Right lobe of liver (tissue), 6 donors: ENCODE measurements around the gene GALNT15. TPM values are rescaled to one million over a fixed set of nuclear protein-coding genes. Genes with fewer than 3 reads are reported as not detected.
A peak's percentile ranks its signal among the peaks of the same experiment; 100 is the strongest.

Experiments used
- ATAC-seq, 4 donors: fragments of 200-7000 bp; cut with Tn5 transposase; one replicate each; pipeline ENCODE4 v1.9.1; 2020; ENCODE audit warnings: mild to moderate bottlenecking in 4 of 4, moderate library complexity in 4 of 4
- DNase-seq, 3 donors: peaks; one replicate each; pipeline ENCODE4 v3.0.0-alpha.2; 2020
- H3K27ac ChIP-seq, 3 donors: fragments of 200-600 bp; one replicate each; pipeline ENCODE4 v1.8.0; 2022
- H3K27me3 ChIP-seq, 2 donors: fragments of 200-600 bp; one replicate each; pipeline ENCODE4 v1.8.0; 2022
- H3K36me3 ChIP-seq, 4 donors: fragments of 200-600 bp; sonication (generic) in 1 of 4; one replicate each; pipeline versions ENCODE4 v1.5.1 to v1.8.0; 2017 to 2022; ENCODE audit warnings: control low read depth in 1 of 4
- H3K4me1 ChIP-seq, 4 donors: fragments of 200-600 bp; sonication (generic) in 1 of 4; one replicate each; pipeline versions ENCODE4 v1.5.1 to v1.8.0; 2017 to 2022; ENCODE audit warnings: control low read depth in 1 of 4
- H3K4me3 ChIP-seq, 3 donors: fragments of 200-600 bp; one replicate each; pipeline ENCODE4 v1.8.0; 2022
- H3K9me3 ChIP-seq, 4 donors: fragments of 200-600 bp; sonication (generic) in 1 of 4; one replicate each; pipeline versions ENCODE4 v1.5.1 to v1.8.0; 2017 to 2022; ENCODE audit warnings: control low read depth in 1 of 4
- POLR2A ChIP-seq: fragments of 450-650 bp; IDR thresholded peaks from one replicate; pipeline ENCODE4 v1.6.1; 2017; ENCODE audit warnings: antibody characterized with exemption, mild to moderate bottlenecking
- WGBS: methylation state at CpG from one replicate; pipeline ENCODE4 v1.1.6; 2018; ENCODE audit warnings: low coverage, low lambda C conversion rate; ENCODE audit not compliant: insufficient coverage; ENCODE audit errors: missing lambda C conversion rate; 5-methylcytosine and 5-hydroxymethylcytosine counted together
- intact Hi-C, 2 donors: fragments of 100-400 bp; cut with DNase I; formaldehyde crosslinking; loops; one replicate each; pipeline versions ENCODE4 v1.11.2 to v1.14.1; 2022
- total RNA-seq, 6 experiments: library from RNA; depleted of rRNA in 2 of 6; stranded (reverse); fragments of >200 nt in 2 of 6; fragmentation: NEBNext Ultra II Directional in 3 of 6; extraction: Animal tissue kit (Norgen Biotek cat#: 25700) in 3 of 6; gene quantifications; one replicate each; pipeline versions ENCODE4 v1.1.0 to v1.2.4, GENCODE V29; 2016 to 2023
- TF ChIP-seq, protein P1 (sequence below), 4 donors: fragments of 200-600 bp in 3 of 4; fragments of 450-650 bp in 1 of 4; IDR thresholded peaks; one replicate each; pipeline versions ENCODE4 v1.5.1 to v1.8.0; 2016 to 2022; ENCODE audit warnings: antibody characterized with exemption in 4 of 4, mild to moderate bottlenecking in 2 of 4
- donor health status: DM: no; HTN: yes; CAD: no.
- donor health status: DM: no; HTN: no; CAD: no.
- donor health status: DM: no; HTN: no; CAD: no.
- donor health status: DM: no; HTN: yes; CAD: no.
- donor health status: DM: no; HTN: yes; CAD: no.

Gene GALNT15
- total RNA-seq, 6 experiments from 2014 or later = 2.0 to 9.2 (median 4.0) TPM

DNA sequence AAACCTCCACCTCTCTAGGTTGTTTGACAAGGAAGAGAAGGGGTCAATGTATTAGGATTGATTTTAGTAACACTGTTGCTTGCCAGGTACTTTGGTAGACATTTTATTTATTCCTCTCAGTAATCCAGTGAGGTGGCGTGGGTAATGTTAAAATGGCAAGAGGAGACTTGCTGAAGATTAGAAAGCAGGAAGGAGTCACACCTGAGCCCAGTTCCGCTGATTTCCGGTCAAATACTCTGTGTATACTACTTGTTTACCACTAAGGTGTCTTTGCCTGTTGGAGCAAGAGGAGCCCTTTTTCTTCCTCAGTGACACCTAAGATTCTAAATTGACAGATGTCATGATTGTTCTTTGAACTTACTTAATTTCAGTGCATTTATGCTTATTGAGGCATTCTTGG lies 92.2 kb downstream of the GALNT15 start:
- DNase-seq = no peak
- WGBS = 34% methylated on average over 3 of the region's 3 CpGs
- intact Hi-C loops = no loop called here
- no peak for ATAC-seq
- TF ChIP-seq, protein P1, sequence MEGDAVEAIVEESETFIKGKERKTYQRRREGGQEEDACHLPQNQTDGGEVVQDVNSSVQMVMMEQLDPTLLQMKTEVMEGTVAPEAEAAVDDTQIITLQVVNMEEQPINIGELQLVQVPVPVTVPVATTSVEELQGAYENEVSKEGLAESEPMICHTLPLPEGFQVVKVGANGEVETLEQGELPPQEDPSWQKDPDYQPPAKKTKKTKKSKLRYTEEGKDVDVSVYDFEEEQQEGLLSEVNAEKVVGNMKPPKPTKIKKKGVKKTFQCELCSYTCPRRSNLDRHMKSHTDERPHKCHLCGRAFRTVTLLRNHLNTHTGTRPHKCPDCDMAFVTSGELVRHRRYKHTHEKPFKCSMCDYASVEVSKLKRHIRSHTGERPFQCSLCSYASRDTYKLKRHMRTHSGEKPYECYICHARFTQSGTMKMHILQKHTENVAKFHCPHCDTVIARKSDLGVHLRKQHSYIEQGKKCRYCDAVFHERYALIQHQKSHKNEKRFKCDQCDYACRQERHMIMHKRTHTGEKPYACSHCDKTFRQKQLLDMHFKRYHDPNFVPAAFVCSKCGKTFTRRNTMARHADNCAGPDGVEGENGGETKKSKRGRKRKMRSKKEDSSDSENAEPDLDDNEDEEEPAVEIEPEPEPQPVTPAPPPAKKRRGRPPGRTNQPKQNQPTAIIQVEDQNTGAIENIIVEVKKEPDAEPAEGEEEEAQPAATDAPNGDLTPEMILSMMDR (IDR thresholded peaks at IDR 0.05) = no peak
- no peak for TF ChIP-seq POLR2A
- Histone ChIP-seq H3K27ac (peak overlapping the region in 2 of 3 donors; percentile 93 to 96), H3K36me3 (peaks cover 0 to 18% (median 7%) of the 10 kb centered on the region in 4 donors), H3K27me3 (no peaks in the 10 kb centered on the region), H3K4me1 (peaks cover 0 to 39% (median 5%) of the 10 kb centered on the region in 4 donors), H3K4me3 (peak overlapping the region in 2 of 3 donors; percentile 70 to 91), H3K9me3 (no peaks in the 10 kb centered on the region)

DNA sequence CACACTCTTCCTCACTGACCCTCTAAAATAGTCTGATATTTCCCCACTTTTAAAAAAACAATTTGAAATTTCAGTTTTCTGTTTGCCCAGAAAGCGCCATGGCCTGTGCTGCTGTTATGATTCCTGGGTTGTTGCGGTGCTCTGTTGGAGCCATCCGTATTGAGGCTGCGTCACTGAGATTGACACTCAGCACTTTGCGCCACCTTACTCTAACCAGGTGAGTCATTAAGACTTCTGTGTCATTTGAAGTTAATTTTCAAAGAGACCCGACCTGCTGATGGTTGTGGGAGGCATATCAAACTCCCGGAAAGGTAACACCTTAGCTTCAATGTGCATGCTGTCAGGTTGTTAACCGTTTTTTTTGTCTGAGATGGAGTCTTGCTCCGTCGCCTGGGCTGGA lies 96.4 kb downstream of the GALNT15 start:
- Histone ChIP-seq H3K27me3 (no peaks in the 10 kb centered on the region), H3K36me3 (peaks cover 0 to 47% (median 10%) of the 10 kb centered on the region in 4 donors), H3K4me3 (no peak overlapping the region), H3K9me3 (no peaks in the 10 kb centered on the region), H3K27ac (no peak overlapping the region), H3K4me1 (peaks cover 0 to 24% (median 5%) of the 10 kb centered on the region in 4 donors)
- WGBS = 97% methylated on average over 7 of the region's 10 CpGs
- intact Hi-C loops = no loop called here
- DNase-seq = no peak
- TF ChIP-seq, protein P1 (IDR thresholded peaks at IDR 0.05) = no peak
- TF ChIP-seq POLR2A = no peak
- ATAC-seq = no peak

DNA sequence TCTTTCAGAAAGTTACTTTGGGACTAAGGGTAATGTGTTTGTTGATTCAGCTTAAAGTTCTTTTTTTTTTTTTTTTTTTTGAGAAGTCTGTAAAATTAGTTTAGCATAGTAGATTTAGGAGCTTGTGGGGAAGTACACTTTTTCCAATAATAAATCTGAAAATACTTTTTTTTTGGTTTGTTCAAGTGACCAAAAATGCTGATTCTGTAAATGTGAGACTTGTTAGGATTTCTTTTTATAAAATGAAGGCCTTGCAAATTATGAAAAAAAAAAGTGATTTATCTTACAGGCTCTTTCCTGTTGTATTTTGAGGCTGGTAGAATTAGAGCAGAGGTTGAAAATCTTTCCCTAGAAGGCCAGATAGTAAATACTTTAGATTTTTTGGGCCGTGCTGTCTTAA lies 98.1 kb downstream of the GALNT15 start:
- peaks cover 0 to 12% (median 3%) of the 10 kb centered on the region in 4 donors for H3K4me1 ChIP-seq
- TF ChIP-seq, protein P1 (IDR thresholded peaks at IDR 0.05) = no peak
- no peak for TF ChIP-seq POLR2A
- no peaks in the 10 kb centered on the region for H3K9me3 ChIP-seq
- H3K27ac ChIP-seq = no peak overlapping the region
- ATAC-seq (no peak), DNase-seq (no peak)
- peaks cover 0 to 54% (median 10%) of the 10 kb centered on the region in 4 donors for H3K36me3 ChIP-seq
- H3K4me3 ChIP-seq = no peak overlapping the region
- no peaks in the 10 kb centered on the region for H3K27me3 ChIP-seq
- intact Hi-C loops = no loop called here
- 65% methylated on average over 1 of the region's 1 CpG for WGBS

DNA sequence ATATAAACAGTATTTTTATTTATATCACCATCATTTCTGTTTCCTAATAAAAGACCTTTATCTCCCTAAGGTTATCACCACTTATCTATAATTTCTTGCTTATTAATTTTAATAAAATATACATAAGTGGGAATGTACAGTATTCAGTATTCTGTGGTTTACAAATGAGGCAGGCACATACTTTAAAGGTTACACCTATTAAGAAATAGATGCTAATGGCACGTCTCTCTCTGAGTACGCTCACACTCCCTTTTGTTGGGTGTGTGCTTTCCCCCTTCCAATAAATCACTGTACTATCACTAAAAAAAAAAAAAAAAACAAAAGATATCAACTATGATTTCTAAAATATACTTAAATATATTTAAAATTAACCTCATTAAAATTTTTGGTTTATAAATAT lies 99.4 kb downstream of the GALNT15 start:
- Histone ChIP-seq H3K9me3 (no peaks in the 10 kb centered on the region), H3K27me3 (no peaks in the 10 kb centered on the region), H3K27ac (no peak overlapping the region), H3K4me3 (no peak overlapping the region), H3K4me1 (no peaks in the 10 kb centered on the region), H3K36me3 (peaks cover 0 to 57% (median 10%) of the 10 kb centered on the region in 4 donors)
- ATAC-seq (no peak), DNase-seq (no peak)
- intact Hi-C loops = no loop called here
- WGBS = 83% methylated on average over 2 of the region's 2 CpGs
- no peak for TF ChIP-seq POLR2A
- TF ChIP-seq, protein P1 (IDR thresholded peaks at IDR 0.05) = no peak

DNA sequence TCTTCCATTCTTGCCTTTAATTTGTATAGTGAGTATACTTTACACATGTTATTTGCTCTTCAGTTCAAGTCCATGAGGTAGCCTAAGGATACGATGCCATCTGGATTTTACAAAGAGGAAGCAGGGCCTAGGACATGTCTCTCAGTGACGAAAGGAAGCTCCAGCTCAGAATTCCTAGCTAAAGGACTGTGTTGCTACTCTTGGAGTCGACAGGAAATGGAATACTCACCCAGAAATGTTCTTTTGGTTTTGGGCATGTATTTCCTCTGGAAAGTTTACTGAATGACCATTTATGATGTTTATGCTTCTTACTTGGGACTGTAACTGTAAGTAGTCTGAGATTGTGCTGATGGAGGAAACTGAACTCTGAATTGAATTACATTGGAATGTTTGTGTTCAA lies 103.0 kb downstream of the GALNT15 start:
- DNase-seq (no peak), ATAC-seq (peak; percentile 16 to 37 (median 30))
- Histone ChIP-seq H3K9me3 (no peaks in the 10 kb centered on the region), H3K36me3 (peaks cover 0 to 34% (median 0%) of the 10 kb centered on the region in 4 donors), H3K27me3 (no peaks in the 10 kb centered on the region), H3K4me3 (no peak overlapping the region), H3K4me1 (no peaks in the 10 kb centered on the region), H3K27ac (peak overlapping the region in 1 of 3 donors; percentile 36)
- WGBS = 73% methylated on average over 3 of the region's 3 CpGs
- intact Hi-C loops = no loop called here
- TF ChIP-seq POLR2A = no peak
- TF ChIP-seq, protein P1 (IDR thresholded peaks at IDR 0.05) = no peak
